Mesothelial cell of epicardium (in vitro differentiated cells): ENCODE results near the gene HS6ST2. TPM values are rescaled to one million over a fixed set of nuclear protein-coding genes. Genes with fewer than 3 reads are reported as not detected.
"Not testable (repeated sequence)": the region's sequence is repeated elsewhere in the genome, so short reads cannot be mapped to it uniquely, and the experiment has no call there.

ENCODE experiments used
- DNase-seq, 2 experiments: peaks; one replicate each; pipeline ENCODE4 v3.0.0; 2021; ENCODE audit warnings: low spot score in 2 of 2; ENCODE audit not compliant: unreplicated experiment in 2 of 2
- H3K27ac Mint-ChIP-seq: 2 replicates; pipeline ENCODE4 v1.8.0; 2021; ENCODE audit warnings: mixed read lengths
- H3K27me3 Mint-ChIP-seq: 2 replicates; pipeline ENCODE4 v1.8.0; 2021; ENCODE audit warnings: low read depth, mixed read lengths
- H3K36me3 Mint-ChIP-seq: 2 replicates; pipeline ENCODE4 v1.8.0; 2021; ENCODE audit warnings: mixed read lengths
- H3K4me1 Mint-ChIP-seq: 2 replicates; pipeline ENCODE4 v1.8.0; 2021; ENCODE audit warnings: mixed read lengths
- H3K4me3 Mint-ChIP-seq: 2 replicates; pipeline ENCODE4 v1.8.0; 2021; ENCODE audit warnings: mild to moderate bottlenecking, moderate library complexity, mixed read lengths
- H3K9me3 Mint-ChIP-seq: 2 replicates; pipeline ENCODE4 v1.8.0; 2021; ENCODE audit warnings: mixed read lengths
- total RNA-seq: library from RNA; stranded (reverse); gene quantifications from 3 replicates; pipeline ENCODE4 v1.2.1, GENCODE V29; 2021
- TF ChIP-seq, protein P1 (sequence below): fragments of 200-600 bp; sonication (generic); IDR thresholded peaks from one replicate; pipeline ENCODE4 v1.5.0; 2021; ENCODE audit warnings: antibody characterized with exemption; ENCODE audit not compliant: unreplicated experiment

HS6ST2 gene
- total RNA-seq, 1 donor from 2014 or later, result 20.2 TPM

DNA sequence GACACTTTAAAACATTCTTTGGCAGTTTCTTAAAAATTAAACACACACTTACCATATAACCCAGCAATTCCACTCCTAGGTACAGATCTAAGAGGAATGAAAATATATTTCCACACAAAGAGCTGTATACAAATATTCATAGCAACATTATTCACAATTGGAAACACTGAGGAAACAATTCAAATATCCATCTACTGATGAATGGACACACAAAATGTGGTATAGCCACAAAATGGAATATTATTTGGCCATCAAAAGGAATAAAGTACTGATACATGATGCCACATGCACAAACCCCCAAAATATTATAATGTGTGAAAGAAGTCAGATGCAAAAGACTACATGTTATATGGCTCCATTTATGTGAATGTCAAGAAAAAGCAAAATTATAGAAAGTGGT, 70.9 kb downstream of the HS6ST2 start:
- DNase-seq, result no peak
- Mint-ChIP-seq H3K36me3 (peaks cover 19% of the 10 kb centered on the region), H3K27ac (no peak overlapping the region), H3K27me3 (no peaks in the 10 kb centered on the region), H3K4me1 (no peaks in the 10 kb centered on the region), H3K9me3 (peaks cover 49% of the 10 kb centered on the region), H3K4me3 (no peak overlapping the region)
- TF ChIP-seq, protein P1, sequence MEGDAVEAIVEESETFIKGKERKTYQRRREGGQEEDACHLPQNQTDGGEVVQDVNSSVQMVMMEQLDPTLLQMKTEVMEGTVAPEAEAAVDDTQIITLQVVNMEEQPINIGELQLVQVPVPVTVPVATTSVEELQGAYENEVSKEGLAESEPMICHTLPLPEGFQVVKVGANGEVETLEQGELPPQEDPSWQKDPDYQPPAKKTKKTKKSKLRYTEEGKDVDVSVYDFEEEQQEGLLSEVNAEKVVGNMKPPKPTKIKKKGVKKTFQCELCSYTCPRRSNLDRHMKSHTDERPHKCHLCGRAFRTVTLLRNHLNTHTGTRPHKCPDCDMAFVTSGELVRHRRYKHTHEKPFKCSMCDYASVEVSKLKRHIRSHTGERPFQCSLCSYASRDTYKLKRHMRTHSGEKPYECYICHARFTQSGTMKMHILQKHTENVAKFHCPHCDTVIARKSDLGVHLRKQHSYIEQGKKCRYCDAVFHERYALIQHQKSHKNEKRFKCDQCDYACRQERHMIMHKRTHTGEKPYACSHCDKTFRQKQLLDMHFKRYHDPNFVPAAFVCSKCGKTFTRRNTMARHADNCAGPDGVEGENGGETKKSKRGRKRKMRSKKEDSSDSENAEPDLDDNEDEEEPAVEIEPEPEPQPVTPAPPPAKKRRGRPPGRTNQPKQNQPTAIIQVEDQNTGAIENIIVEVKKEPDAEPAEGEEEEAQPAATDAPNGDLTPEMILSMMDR, result no peak

DNA sequence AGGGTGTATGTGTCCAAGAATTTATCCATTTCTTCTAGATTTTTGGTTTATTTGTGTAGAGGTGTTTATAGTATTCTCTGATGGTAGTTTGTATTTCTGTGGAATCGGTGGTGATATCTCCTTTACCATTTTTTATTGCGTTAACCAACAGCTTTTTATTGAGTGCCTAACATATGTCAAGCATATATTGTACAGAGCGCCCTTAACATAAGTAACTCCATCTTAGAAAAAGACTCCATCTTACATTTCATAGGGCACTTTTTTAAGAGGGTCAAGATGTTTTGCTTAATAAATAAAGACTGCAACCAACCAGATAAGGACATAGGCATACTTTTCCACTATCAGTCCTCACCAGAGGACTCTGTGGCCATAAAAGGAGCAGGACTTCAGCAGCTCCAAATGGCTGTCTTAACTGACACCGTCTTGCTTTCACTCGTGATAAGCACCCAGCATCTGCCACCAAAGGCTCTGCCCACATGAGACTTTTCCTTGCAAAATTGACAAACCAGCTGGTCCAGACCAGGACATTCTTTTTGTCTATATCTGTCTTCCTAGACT, 75.0 kb downstream of the HS6ST2 start:
- no peak for DNase-seq
- H3K27me3 Mint-ChIP-seq, result no peaks in the 10 kb centered on the region
- no peak overlapping the region for H3K4me3 Mint-ChIP-seq
- H3K27ac Mint-ChIP-seq, result no peak overlapping the region
- peaks cover 14% of the 10 kb centered on the region for H3K36me3 Mint-ChIP-seq
- TF ChIP-seq, protein P1, result no peak
- H3K4me1 Mint-ChIP-seq, result peaks cover 3% of the 10 kb centered on the region
- H3K9me3 Mint-ChIP-seq, result peaks cover 34% of the 10 kb centered on the region

DNA sequence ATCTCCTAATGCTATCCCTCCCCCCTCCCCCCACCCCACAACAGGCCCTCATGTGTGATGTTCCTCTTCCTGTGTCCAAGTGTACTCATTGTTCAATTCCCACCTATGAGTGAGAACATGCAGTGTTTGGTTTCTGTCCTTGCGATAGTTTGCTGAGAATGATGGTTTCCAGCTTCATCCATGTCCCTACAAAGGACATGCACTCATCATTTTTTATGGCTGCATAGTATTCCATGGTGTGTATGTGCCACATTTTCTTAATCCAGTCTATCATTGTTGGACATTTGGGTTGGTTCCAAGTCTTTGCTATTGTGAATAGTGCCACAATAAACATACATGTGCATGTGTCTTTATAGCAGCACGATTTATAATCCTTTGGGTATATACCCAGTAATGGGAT, 77.7 kb downstream of the HS6ST2 start:
- not testable (repeated sequence) for DNase-seq, H3K36me3 Mint-ChIP-seq, H3K27me3 Mint-ChIP-seq, H3K27ac Mint-ChIP-seq, H3K4me3 Mint-ChIP-seq
- H3K9me3 Mint-ChIP-seq, result peaks cover 13% of the 10 kb centered on the region
- H3K4me1 Mint-ChIP-seq, result peaks cover 29% of the 10 kb centered on the region

DNA sequence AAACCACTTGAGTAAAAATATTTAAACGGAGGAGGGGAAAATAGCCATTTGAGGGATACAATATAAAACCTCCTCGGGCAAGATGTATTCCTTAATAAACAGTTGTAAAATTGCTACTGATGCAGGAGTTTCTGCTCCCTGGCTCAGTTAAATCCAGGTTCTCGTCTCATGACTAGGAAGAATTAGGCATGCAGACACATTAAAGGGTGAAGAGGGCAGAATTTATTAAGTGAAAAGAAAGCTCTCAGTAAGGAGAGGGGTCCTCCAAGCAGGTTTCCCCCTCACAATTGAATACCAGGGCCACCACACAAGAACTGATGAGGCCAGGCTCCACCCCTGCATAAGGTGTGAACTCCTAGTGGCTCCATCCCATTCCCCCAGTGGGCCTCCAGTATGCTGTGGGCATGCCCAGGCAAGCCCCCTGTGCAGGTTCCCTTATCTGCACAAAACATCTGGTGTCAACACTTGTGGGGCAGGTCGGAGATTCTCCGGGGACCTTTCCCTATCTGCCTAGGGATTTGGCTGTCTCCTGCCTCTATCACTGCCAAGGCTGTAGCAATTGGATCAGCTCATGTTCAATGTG, 80.4 kb downstream of the HS6ST2 start:
- no peak overlapping the region for H3K4me3 Mint-ChIP-seq
- H3K36me3 Mint-ChIP-seq, result no peaks in the 10 kb centered on the region
- TF ChIP-seq, protein P1, result no peak
- peaks cover 43% of the 10 kb centered on the region for H3K4me1 Mint-ChIP-seq
- H3K27ac Mint-ChIP-seq, result no peak overlapping the region
- H3K9me3 Mint-ChIP-seq, result peaks cover under 1% of the 10 kb centered on the region
- H3K27me3 Mint-ChIP-seq, result no peaks in the 10 kb centered on the region
- DNase-seq, result no peak

DNA sequence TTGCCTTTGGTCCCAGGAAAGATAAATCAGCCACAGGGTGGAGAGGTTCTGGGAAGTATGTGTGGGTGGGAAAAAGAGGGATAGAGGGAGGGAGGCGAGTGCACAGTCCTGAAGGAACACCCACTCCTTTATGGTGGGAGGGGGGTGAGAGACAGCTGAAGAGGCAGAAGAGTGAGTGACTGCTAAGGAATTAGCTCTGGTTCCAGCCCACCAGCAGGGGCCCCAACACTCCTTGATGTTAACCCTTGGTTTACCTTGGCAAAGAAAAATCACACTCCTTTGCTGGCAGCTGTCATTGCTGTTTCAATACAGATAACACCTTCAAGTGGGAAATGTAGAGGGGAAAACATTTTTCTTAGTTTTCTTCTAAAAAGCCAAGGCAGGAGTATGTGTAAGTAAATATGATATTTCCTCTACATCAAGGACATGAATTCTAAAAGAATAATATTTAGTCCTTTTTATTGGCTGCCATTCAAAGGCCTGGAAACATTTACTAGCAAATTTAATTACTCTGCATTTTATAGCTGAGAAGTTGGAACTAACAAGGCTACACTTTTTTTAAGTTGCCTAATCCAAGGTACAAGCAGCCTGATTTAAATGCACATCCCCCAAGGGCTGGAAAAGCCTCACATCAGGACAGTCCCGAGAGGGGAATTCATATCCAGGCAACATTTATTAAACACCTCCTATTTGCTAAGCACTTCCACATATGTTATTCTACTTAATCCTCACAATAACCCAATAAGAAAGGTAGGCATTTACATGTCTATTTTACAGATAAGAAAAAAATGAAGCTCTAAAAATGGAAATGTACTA, 81.7 kb downstream of the HS6ST2 start:
- peaks cover 45% of the 10 kb centered on the region for H3K4me1 Mint-ChIP-seq
- TF ChIP-seq, protein P1, result no peak

More for the DNA sequence above, 81.7 kb downstream of the HS6ST2 start:
- no peaks in the 10 kb centered on the region for H3K36me3 Mint-ChIP-seq
- peak overlapping the region; percentile 47 for H3K27ac Mint-ChIP-seq
- H3K9me3 Mint-ChIP-seq, result no peaks in the 10 kb centered on the region
- no peak overlapping the region for H3K4me3 Mint-ChIP-seq
- H3K27me3 Mint-ChIP-seq, result no peaks in the 10 kb centered on the region
- no peak for DNase-seq
